Adipose tissue (tissue), 3 donors: ENCODE measurements around the gene RABGAP1L. TPM values are rescaled to one million over a fixed set of nuclear protein-coding genes. Genes with fewer than 3 reads are reported as not detected.

Experiments
- H3K27ac ChIP-seq: one replicate; pipeline ENCODE4 v1.5.1; 2013; ENCODE audit warnings: low read depth, low read length
- WGBS, 3 donors: extraction: QIAGEN DNeasy Blood & Tissue Kit; methylation state at CpG; one replicate each; pipeline ENCODE4 v1.1.7; 2013; 5-methylcytosine and 5-hydroxymethylcytosine counted together
- polyA plus RNA-seq, 3 donors: library from polyadenylated mRNA; stranded (reverse); fragments of 200-250 nt; gene quantifications; one replicate each; pipeline ENCODE4 v1.2.3, GENCODE V29; 2013
- donor health status: healthy with polysubstance abuse.
- donor health status: Bipolar disorder and iron deficiency.
- donor health status: healthy.

The RABGAP1L gene
- polyA plus RNA-seq, 3 donors: 7.6 to 13.5 (median 10.3) TPM

DNA sequence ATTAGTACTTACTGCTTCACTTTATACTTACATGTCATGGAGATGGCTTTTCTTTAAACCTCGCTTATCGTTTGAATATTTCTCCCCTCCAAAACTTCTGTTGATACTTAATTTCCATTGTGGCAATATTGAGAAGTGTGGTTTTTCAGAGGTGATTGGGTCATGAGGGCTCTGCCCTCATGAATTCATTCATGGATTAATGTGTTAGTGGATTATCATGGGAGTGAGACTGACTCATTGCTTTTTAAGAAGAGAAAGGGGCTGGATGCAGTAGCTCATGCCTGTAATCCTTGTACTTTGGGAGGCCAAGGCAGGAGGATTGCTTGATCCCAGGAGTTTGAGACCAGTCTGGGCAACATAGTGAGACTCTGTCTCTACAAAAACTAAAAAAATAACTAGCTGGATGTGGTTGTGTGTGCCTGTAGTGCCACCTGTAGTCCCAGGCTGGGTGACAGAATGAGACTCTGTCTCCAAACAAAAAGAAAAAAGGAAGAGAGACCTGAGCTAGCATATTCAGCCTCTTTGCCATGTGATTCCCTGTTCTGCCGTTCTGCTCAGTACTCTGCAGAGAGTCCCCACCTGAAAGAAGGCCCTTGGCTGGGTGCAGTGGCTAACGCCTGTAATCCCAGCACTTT lies 30.2 kb downstream of the RABGAP1L start:
- no peak overlapping the region for H3K27ac ChIP-seq
- WGBS, 3 donors: 84 to 88% (median 87%) methylated on average over 4 of the region's 4 CpGs

DNA sequence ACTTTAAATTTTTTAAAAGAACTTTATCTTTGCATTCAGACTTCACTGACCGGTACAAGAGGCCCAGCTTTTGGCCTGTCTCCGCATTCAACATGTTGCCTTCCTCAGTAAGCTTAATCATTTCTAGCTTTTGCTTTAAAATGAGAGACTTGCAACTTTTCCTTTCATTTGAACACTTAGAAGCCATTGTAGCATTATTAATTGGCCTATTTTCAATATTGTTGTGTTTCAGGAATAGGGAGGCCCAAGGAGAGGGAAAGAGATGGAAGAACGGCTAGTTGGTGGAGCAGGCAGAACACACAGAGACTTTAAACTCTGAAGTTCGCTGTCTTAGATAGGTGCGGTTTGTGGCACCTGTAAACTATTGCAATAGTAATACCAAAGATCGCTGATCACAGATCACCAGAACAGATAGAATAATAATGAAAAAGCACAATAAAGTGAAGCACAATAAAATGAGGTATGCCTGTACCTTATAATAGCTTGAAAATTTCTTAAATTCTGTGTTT lies 31.4 kb downstream of the RABGAP1L start:
- WGBS, 3 donors: 49 to 82% (median 81%) methylated on average over 6 of the region's 6 CpGs
- no peak overlapping the region for H3K27ac ChIP-seq

DNA sequence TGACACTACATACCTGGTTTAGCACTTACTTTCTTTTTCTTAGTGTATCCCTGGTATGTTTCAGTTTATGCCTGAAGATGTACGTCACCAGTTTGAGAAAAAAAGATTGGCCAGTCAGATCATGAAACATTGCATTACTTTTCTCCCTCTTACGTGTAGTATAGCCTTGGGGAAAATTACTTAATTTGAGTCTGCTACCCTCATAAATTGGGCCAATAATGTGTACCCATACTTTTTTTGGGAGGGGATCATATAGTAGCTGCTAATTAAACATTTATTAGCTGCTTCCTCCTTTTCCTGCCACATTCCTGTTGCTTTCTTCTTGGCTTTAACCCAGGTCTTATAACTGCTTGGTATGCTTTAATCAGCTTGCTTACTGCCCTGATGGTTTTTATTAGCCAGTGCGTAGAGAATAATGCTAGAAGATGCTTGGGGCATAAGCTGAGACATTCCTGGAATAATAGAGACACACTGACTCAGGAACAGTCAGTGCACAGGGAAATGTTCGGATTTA lies 32.1 kb downstream of the RABGAP1L start:
- WGBS, 3 donors: 80 to 86% (median 84%) methylated on average over 4 of the region's 4 CpGs
- no peak overlapping the region for H3K27ac ChIP-seq

DNA sequence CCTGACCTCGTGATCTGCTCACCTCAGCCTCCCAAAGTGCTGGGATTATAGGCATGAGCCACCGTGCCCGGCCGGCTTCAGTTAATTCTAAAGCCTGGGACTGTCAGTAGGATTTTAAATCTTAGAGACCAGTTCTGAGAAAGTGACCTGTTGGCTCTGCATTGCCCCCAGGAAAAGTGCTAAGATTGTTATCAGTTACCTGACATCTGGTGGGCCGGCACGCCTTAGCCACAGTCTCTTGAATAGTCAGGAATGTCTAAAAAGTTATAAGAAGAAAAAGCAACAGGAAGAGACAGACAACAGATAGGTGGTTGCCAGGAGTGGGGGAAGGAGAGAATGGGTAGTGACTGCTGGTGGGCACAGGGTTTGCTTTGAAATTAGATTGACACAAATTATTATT lies 35.1 kb downstream of the RABGAP1L start:
- WGBS, 3 donors: 83 to 87% (median 85%) methylated on average over 6 of the region's 6 CpGs
- H3K27ac ChIP-seq: no peak overlapping the region

DNA sequence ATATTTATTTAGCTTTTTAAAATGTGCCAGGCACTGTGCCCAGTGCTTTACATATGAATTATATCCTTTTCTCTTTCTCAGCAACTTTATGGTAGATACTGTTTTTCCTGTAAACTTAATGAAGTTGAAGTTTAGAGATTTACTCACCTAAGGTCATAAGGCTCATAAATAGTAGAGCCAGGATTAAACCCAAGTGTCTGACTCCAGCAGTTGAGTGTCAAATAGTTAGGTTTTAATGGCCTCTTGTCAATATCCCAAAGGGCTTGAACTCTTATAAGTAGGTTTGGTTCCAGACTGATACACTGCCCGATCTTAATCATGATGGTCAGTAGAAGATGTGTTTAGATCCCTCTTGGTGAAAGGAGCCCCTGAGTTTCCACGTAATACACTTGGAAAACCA lies 37.8 kb downstream of the RABGAP1L start:
- H3K27ac ChIP-seq: no peak overlapping the region

DNA sequence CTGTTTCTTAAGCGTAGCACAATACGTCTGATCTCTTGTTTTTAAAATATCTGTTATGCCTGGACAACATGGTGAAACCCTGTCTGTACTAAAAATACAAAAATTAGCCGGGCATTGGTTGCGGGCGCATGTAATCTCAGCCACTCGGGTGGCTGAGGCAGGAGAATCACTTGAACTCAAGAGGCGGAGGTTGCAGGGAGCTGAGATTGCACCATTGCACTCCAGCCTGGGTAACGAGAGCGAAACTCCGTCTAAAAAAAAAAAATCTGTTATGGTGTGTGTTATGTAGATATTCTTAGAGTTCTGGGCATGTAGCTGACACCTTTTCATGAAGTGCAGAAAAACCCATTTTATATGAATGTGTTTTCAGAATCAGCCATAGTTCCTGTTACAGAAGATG lies 38.2 kb downstream of the RABGAP1L start:
- 98 to 99% (median 98%) methylated on average over 10 of the region's 10 CpGs for WGBS, 3 donors
- H3K27ac ChIP-seq: no peak overlapping the region

More for the DNA sequence above, 37.8 kb downstream of the RABGAP1L start:
- WGBS, 3 donors: 92 to 95% (median 92%) methylated on average over 2 of the region's 2 CpGs

DNA sequence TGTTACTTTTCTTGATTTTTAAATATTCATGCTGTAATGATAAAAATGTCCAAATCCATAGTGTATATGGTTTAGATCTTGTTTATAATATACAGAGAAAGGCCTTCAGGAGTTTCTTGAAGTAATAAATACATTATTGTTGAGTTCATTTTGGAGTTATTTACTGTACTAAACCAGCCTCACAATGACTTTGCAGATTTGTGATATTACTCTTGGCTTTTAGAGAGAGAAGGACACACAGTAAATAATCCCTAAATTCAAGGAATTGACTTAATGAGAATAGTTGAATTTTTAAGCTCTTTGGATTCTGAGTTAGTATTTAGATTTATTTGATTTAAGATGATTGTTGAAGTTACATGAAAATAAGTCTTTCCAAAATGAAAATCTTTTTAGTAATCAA lies 38.9 kb downstream of the RABGAP1L start:
- H3K27ac ChIP-seq: no peak overlapping the region

DNA sequence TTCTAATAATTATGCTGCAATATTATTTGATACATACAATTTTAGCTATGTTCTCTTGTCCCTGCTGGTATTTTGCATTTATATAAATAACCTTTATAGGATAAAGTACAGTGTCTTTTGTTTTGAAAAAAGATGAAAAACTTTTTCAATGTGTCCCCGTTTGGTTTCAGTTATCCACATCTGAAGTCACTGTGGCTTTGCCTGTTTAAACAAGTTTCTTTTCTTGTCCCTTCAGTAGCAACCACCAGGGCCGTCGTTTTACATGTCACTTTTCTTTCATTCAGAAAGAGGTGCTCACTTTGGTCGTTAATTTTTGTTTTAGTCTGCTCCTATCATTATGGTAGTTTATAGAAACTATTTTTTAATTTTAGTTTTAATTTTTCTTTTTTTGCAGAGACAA lies 41.4 kb downstream of the RABGAP1L start:
- WGBS, 3 donors: 77 to 87% (median 87%) methylated on average over 4 of the region's 4 CpGs
- H3K27ac ChIP-seq: no peak overlapping the region

DNA sequence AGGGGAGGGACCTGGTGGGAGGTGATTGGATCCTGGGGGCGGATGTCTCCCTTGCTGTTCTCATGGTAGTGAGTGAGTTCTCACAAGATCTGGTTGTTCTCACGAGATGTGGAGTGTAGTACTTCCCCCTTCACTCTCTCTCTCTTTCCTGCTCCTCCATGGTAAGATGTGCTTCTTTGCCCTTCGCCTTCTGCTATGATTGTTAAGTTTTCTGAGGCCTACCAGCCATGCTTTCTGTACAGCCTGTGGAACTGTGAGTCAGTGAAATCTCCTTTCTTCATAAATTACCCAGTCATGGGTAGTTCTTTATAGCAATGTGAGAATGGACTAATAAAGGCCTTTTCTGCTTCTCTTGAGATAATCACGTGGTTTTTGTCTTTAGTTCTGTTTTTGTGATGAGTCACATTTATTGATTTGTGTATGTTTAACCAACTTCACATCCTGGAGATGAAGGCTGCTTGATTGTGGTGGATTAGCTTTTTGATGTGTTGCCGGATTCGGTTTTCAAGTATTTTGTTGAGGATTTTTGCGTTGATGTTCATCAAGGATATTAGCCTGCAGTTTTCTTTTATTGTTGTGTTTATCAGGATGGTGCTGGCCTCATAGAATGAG lies 45.5 kb downstream of the RABGAP1L start:
- 83 to 86% (median 84%) methylated on average over 7 of the region's 7 CpGs for WGBS, 3 donors
- no peak overlapping the region for H3K27ac ChIP-seq

DNA sequence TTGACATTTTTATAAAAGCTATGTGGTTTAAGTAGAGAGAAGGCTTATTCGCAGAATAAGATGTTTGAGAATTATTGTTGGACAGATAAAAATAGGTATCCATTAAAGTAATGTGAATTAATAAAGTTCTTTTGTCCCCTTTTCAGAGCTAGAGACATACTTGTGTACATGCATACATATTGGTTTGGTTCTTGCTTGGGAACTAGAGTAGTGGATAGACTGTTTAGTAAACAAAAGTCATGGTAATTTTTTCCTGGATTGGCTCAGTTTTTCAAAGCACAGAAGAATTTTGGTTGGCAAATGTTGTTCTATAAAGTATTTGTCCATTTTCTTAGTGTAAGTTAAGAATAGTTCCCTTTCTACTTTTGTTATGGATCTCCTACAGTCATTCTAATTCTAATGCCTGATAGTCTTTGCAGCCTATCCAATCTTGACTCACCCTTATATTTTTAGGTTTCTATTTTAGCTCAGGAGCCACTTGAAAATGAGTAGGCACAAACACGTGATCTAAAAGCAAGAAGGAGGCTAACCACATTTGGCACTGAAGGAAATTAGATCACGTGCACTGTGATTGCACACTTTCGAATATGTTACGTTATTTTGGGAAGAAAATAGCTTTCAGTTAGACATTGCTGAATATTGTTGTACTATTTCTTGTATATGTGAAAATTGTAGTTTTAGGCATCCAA lies 47.0 kb downstream of the RABGAP1L start:
- H3K27ac ChIP-seq: no peak overlapping the region
- WGBS, 3 donors: 53 to 90% (median 61%) methylated on average over 5 of the region's 5 CpGs

DNA sequence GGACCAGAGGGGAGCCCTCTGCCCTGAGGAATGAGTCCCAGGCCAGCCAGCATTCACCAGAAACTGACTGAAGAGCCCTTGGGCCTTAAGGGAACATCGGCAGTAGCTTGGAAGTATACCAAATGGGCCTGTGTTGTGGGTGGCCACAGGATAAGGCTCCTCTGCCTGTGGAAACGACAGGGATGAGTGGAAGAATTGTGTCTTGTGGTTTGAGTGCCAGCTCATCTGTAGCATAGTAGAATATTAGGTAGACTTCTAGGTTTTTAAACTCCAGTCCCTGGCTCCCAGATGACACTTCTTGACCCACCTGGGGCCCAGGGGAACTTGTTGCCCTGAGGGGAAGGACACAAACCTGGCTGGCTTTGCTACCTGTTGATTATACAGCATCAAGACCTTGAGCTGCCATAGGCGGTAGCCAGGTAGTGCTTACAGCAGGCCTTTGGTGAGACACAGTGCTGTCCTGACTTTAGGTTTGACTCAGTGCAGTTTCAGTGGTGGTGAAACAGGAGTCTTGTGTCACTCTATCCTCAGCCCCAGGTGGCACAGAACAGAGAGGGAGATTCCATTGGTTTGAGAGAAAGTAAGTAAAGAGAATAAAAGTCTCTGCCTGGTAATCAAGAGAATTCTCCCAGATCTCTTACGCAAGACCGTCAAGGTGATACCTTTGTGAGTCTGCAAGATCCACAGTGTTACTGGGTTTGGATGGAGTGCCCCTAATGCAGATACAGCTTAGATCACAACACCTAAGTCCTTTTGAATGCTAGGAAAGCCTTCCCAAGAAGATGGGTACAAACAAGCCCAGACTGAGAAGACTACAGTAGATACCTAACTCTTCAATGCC lies 50.2 kb downstream of the RABGAP1L start:
- 94 to 96% (median 95%) methylated on average over 5 of the region's 5 CpGs for WGBS, 3 donors

DNA sequence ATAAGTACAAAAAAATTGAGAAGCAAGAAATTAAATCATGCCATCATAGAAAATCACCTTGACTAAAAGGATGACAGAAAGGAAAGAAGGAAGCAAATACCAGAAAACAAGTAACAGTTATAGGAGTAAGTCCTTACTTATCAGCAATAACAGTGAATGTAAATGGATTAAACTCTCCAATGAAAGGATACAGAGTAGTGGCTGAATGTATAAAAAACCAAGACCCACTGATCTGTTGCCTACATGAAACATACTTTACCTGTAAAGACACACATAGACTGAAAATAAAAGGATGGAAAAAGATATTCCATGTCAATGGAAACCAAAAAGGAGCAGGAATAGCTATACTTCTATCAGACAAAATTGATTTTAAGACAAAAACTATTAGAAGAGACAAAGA lies 52.2 kb downstream of the RABGAP1L start:
- no peak overlapping the region for H3K27ac ChIP-seq

More for the DNA sequence above, 50.2 kb downstream of the RABGAP1L start:
- no peak overlapping the region for H3K27ac ChIP-seq

DNA sequence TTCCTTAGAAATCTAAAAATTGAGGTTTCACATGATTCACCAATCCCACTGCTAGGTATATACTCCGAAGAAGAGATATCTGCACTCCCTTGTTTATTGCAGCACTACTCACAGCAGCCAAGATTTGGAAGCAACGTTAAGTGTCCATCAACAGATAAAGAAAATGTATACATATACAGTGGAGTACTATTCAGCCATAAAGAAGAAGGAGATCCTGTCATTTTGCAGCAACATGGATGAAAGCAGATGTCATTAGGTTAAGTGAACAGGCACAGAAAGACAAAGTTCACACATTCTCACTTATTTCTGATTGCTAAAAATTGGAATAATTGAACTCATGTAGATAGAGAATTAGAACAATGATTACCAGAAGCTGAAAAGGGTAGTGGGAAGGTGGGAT lies 56.4 kb downstream of the RABGAP1L start:
- 87 to 97% (median 96%) methylated on average over 2 of the region's 2 CpGs for WGBS, 3 donors
- no peak overlapping the region for H3K27ac ChIP-seq

DNA sequence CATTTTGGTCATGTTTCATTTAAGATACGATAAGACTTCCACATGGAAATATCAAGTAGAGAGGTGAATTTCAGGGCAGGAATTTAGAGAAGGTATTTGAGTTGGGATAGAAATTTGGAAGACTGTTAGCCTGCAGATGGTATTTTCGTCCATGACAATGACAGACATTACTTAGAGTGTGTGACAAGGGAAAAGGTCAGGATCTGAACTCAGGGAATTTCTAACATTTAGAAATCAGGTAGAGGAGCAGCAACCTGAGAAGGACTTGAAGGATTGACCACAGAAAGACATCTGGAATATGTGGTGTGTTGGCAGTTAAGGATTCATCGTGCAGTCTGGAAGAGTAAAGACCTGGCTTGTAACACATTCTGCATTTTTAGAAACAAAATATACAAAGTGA lies 57.9 kb downstream of the RABGAP1L start:
- H3K27ac ChIP-seq: no peak overlapping the region
- WGBS, 3 donors: 34 to 50% (median 41%) methylated on average over 3 of the region's 3 CpGs

DNA sequence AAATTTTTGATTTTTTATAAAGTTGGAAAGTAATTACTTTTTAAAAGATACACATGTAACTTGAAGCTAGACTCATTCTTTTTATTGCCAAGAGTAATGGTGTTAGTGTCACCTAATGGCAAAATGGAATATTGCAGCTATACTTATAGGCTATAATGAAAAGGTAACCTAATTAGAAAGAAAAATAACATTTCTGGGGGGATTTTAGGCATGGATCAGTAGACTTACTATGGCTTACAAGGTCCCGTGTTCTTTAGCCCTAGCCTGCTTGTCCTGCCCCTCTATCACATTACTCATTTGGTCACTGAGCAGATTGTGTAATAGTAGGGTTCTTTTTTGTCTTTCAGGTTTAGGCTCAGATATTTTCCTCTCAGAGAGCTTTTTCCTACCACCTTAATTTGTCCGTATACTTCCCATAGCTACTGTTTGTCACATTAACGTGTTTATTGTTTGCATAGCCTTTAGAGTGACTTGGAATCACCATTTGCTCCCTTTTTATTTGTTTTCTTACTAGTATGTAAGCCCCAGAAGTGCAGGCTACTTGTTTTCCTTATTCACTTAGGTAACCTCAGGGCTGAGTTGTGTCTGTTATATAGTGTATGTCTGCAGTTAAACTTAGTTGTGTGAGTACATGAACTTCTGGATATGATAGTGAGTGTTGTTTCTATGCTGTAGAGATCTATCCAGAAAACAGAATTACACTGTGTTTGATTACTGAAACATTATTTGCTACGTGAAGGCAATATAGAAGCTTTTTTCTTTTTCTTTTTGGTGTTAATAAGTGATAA lies 58.7 kb downstream of the RABGAP1L start:
- no peak overlapping the region for H3K27ac ChIP-seq
- WGBS, 3 donors: 30 to 49% (median 47%) methylated on average over 4 of the region's 4 CpGs

DNA sequence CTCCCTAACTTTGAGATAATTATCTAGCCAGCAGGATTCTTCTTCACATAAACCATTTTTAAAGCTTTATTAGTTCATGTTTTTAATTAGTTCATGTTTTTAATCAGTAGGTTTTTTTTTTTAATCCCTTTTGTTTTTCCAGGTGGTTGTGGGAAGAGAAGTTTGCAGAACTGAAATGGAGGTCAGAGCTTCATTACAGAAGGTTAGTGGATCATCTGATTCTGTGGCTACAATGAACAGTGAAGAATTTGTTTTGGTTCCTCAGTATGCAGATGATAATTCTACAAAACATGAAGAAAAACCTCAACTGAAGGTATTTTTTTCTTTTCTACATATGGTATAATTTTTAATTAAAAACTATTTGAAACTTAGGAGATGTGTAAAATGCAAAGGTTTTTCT lies 59.7 kb downstream of the RABGAP1L start:
- H3K27ac ChIP-seq: no peak overlapping the region

DNA sequence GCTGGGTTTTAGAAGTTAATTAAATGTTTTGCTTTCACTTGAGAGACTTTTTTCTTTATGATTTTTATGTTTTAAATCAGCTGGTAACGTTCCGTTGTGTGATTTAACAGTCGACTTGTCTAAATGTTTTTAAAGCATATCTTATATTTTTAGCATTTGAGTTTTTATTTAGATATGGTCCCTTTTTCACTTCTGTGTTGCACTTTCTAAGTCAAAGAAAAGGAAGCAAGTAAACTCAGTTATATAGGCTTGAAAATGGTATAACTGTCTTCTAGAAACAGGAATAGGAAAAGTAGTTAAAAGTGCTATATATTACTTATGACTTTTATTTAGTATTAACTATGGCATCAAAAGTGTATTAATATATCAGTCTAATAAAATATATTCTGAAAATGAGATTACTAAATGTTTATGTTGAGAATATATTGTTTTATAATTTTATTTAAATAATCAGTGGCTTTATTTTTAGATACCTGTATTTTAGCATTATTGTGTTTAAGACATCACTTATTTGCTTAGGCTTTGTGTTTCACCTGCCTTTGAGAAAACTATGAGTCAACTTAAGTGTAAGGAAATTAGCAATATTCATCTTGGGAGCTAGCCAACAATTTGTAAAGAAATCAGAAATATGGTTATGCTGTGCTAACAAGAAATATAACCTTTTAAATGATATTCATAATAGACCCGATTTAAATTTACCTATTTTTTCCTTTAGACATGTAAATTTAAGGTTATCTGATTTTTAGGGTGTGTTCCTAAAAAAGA lies 60.5 kb downstream of the RABGAP1L start:
- no peak overlapping the region for H3K27ac ChIP-seq
- 86 to 88% (median 88%) methylated on average over 4 of the region's 4 CpGs for WGBS, 3 donors
